Measurements from ENCODE around the gene NECTIN1. TPM values are rescaled to one million over a fixed set of nuclear protein-coding genes. Genes with fewer than 3 reads are reported as not detected.

Gene NECTIN1
- total RNA-seq, 1 donor from 2014 or later = 19.5 TPM

DNA sequence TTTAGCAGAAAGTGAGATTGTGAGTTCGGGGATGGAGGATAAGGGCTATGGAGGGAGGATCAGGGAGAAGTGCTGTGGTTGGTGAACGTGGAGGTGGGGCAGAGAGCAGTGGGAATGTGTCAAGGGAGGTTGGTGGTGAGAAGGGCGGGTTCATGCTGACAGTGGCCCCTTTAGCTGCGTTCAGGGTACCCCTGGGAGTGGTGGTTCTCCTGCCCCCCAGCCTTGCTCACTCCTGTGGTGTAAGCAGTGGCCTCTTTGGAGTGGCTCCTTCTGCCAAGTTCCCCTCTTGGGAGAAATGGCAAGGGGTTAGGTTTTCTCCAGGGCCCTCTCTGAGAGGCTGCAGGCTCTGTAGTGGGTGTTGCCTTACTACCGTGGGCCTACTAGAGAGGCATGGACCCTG, 16.1 kb upstream of the NECTIN1 start:
- no peaks in the 10 kb centered on the region for H3K36me3 ChIP-seq
- no peak overlapping the region for H3K9ac ChIP-seq
- Mint-ChIP-seq H3K36me3 (no peaks in the 10 kb centered on the region), H3K4me1 (peaks cover 19% of the 10 kb centered on the region), H3K27me3 (ENCODE audit: insufficient read depth, low read depth) (peaks cover 28% of the 10 kb centered on the region), H3K4me3 (no peak overlapping the region), H3K27ac (peak overlapping the region; percentile 25), H3K9me3 (no peaks in the 10 kb centered on the region)
- TF ChIP-seq EZH2 (IDR thresholded peaks at IDR 0.05) (no peak), EZH2phosphoT487 (IDR thresholded peaks at IDR 0.05) (no peak)
- TF ChIP-seq, protein P1, sequence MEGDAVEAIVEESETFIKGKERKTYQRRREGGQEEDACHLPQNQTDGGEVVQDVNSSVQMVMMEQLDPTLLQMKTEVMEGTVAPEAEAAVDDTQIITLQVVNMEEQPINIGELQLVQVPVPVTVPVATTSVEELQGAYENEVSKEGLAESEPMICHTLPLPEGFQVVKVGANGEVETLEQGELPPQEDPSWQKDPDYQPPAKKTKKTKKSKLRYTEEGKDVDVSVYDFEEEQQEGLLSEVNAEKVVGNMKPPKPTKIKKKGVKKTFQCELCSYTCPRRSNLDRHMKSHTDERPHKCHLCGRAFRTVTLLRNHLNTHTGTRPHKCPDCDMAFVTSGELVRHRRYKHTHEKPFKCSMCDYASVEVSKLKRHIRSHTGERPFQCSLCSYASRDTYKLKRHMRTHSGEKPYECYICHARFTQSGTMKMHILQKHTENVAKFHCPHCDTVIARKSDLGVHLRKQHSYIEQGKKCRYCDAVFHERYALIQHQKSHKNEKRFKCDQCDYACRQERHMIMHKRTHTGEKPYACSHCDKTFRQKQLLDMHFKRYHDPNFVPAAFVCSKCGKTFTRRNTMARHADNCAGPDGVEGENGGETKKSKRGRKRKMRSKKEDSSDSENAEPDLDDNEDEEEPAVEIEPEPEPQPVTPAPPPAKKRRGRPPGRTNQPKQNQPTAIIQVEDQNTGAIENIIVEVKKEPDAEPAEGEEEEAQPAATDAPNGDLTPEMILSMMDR (IDR thresholded peaks at IDR 0.05) = no peak
- H3K4me2 ChIP-seq = no peak overlapping the region
- H3F3A ChIP-seq (ENCODE audit: low read depth) = peaks cover 12% of the 10 kb centered on the region
- peaks cover 5% of the 10 kb centered on the region for H3K4me1 ChIP-seq
- H3K27me3 ChIP-seq = peaks cover 32% of the 10 kb centered on the region
- H3K27ac ChIP-seq = no peak overlapping the region
- H2AFZ ChIP-seq (replicated peaks) = no peak overlapping the region
- H3K79me2 ChIP-seq (ENCODE audit: low read depth) = no peaks in the 10 kb centered on the region
- H3K4me3 ChIP-seq = no peak overlapping the region
- no peaks in the 10 kb centered on the region for H4K20me1 ChIP-seq (ENCODE audit: low read depth)
- no peak for DNase-seq (ENCODE audit: low spot score)
- H3K9me3 ChIP-seq (ENCODE audit: low read depth) = no peaks in the 10 kb centered on the region

DNA sequence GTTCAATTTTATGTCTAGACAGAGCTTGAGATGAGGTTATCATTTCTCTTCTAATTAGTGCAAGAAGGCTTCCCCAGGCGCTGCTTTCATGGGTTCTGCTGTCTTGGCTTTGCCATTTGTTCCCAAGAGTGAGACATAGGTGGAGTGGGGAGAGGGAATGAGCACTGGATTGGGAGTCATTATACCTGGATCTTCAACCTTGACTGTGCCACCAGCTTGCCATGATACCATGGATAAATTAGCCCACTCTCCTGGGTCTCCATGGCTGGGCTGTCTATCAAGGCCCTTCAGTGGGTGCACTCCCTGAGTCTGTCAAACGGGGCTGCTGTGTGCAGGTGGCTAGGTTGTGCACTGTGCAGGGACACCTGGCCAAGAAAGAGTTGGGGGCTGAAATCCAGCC, 15.6 kb upstream of the NECTIN1 start:
- Histone ChIP-seq H3K4me1 (peaks cover 5% of the 10 kb centered on the region), H3K4me3 (no peak overlapping the region), H3K9me3 (ENCODE audit: low read depth) (no peaks in the 10 kb centered on the region), H3F3A (ENCODE audit: low read depth) (peaks cover 12% of the 10 kb centered on the region), H2AFZ (replicated peaks) (no peak overlapping the region), H3K27ac (no peak overlapping the region), H3K79me2 (ENCODE audit: low read depth) (no peaks in the 10 kb centered on the region), H3K9ac (no peak overlapping the region), H3K27me3 (peaks cover 32% of the 10 kb centered on the region), H3K36me3 (no peaks in the 10 kb centered on the region), H3K4me2 (no peak overlapping the region), H4K20me1 (ENCODE audit: low read depth) (no peaks in the 10 kb centered on the region)
- no peak for TF ChIP-seq EZH2phosphoT487 (IDR thresholded peaks at IDR 0.05)
- TF ChIP-seq EZH2 (IDR thresholded peaks at IDR 0.05) = no peak
- TF ChIP-seq, protein P1 (IDR thresholded peaks at IDR 0.05) = no peak
- no peak overlapping the region for H3K4me3 Mint-ChIP-seq
- no peaks in the 10 kb centered on the region for H3K9me3 Mint-ChIP-seq
- H3K4me1 Mint-ChIP-seq = peaks cover 20% of the 10 kb centered on the region
- H3K27me3 Mint-ChIP-seq (ENCODE audit: insufficient read depth, low read depth) = peaks cover 28% of the 10 kb centered on the region
- no peak for DNase-seq (ENCODE audit: low spot score)
- no peak overlapping the region for H3K27ac Mint-ChIP-seq
- H3K36me3 Mint-ChIP-seq = no peaks in the 10 kb centered on the region

DNA sequence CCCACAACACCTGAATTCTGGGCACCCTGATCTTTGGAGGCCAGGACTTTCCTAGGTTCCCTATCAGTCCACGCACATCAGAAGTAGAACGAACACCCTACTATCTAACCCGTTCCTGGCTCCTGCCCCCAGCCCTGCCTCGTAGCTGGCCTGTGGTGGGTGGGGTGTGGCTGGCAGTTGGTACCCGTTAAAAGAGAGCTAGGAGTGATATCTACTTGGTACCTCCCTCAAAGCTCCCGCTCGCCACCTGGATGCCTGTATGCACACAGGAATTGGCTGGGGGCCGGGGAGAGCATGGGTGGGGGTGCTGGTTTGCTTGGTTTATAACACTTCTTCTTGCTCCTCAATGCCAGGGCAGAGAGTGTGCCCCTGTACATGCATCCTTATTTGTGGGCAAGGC, 14.0 kb upstream of the NECTIN1 start:
- Mint-ChIP-seq H3K27me3 (ENCODE audit: insufficient read depth, low read depth) (peaks cover 26% of the 10 kb centered on the region), H3K9me3 (no peaks in the 10 kb centered on the region), H3K27ac (peak overlapping the region; percentile 42), H3K4me1 (peaks cover 26% of the 10 kb centered on the region), H3K36me3 (no peaks in the 10 kb centered on the region), H3K4me3 (peak overlapping the region; percentile 83)
- H3F3A ChIP-seq (ENCODE audit: low read depth) = peaks cover 12% of the 10 kb centered on the region
- no peaks in the 10 kb centered on the region for H4K20me1 ChIP-seq (ENCODE audit: low read depth)
- H3K4me1 ChIP-seq = peaks cover 5% of the 10 kb centered on the region
- no peaks in the 10 kb centered on the region for H3K79me2 ChIP-seq (ENCODE audit: low read depth)
- no peak overlapping the region for H3K9ac ChIP-seq
- peaks cover 32% of the 10 kb centered on the region for H3K27me3 ChIP-seq
- no peak for DNase-seq (ENCODE audit: low spot score)
- TF ChIP-seq EZH2phosphoT487 (IDR thresholded peaks at IDR 0.05) (no peak), EZH2 (IDR thresholded peaks at IDR 0.05) (no peak)
- TF ChIP-seq, protein P1 (IDR thresholded peaks at IDR 0.05) = no peak
- H3K36me3 ChIP-seq = no peaks in the 10 kb centered on the region
- peak overlapping the region; percentile 93 for H2AFZ ChIP-seq (replicated peaks)
- peak overlapping the region; percentile 48 for H3K4me3 ChIP-seq
- no peaks in the 10 kb centered on the region for H3K9me3 ChIP-seq (ENCODE audit: low read depth)
- H3K27ac ChIP-seq = no peak overlapping the region
- peak overlapping the region; percentile 91 for H3K4me2 ChIP-seq

Measured in neural progenitor cell (in vitro differentiated cells).